ENCODE data around the gene PLCL1.
A peak's percentile ranks its signal among the peaks of the same experiment; 100 is the strongest.

Gene PLCL1

DNA sequence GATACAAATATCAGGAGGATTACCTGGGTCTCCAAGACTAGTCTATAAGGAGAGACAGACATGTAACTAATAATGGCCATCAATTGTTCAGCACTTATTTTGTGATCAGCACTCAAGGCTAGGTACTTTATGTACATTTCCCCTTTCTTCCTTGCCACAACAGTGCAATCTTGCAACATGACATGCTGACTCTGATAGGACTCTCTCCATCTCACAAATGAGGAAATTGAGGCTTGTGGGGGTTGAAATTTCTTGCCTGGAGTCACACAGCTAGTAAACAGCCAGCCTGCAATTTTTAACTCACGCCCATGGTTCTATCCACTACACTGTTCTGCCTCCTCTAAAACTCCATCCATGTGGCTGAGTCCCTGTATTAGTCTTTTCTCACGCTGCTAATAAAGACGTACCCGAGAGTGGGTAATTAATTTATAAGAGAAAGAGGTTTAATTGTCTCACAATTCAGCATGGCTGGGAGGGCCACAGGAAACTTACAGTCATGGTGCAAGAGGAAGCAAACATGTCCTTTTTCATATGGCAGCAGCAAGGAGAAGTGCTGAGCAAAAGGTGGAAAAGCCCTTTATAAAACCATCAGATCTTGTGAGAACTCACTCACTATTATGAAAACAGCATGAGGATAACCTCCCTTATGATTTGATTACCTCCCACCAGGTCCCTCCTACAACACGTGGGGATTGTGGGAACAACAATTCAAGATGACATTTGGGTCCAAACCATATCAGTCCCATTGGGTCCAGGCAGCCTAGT, 302.4 kb downstream of the PLCL1 start:
- ATAC-seq = no peak
- Mint-ChIP-seq H3K27me3 (no peaks in the 10 kb centered on the region), H3K9me3 (peaks cover 0 to 5% of the 10 kb centered on the region in 2 donors), H3K27ac (no peak overlapping the region), H3K4me3 (no peak overlapping the region), H3K4me1 (no peaks in the 10 kb centered on the region)
- DNase-seq = no peak

DNA sequence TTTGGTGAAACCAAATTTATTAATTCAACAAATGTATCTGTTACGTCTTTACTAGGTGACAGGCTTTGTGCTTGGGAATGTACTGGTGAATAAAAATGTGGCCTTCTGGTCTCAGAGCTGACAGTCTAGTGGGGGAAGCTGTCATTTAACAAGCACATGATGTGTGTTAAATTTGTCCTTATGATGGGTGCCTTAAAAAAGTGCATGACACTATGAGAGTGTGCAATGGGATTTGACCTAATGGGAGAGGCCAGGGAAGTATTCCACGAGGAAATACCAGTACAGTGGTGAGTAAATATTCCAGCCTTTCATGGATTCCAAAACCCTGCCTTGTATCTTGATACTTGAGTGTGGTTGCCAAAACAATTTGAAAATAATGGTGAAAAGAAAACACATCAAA, 308.9 kb downstream of the PLCL1 start:
- no peak overlapping the region for H3K27ac Mint-ChIP-seq
- H3K4me1 Mint-ChIP-seq = no peaks in the 10 kb centered on the region
- ATAC-seq (no peak), DNase-seq (no peak)
- H3K9me3 Mint-ChIP-seq = no peaks in the 10 kb centered on the region
- no peaks in the 10 kb centered on the region for H3K27me3 Mint-ChIP-seq
- no peak overlapping the region for H3K4me3 Mint-ChIP-seq

DNA sequence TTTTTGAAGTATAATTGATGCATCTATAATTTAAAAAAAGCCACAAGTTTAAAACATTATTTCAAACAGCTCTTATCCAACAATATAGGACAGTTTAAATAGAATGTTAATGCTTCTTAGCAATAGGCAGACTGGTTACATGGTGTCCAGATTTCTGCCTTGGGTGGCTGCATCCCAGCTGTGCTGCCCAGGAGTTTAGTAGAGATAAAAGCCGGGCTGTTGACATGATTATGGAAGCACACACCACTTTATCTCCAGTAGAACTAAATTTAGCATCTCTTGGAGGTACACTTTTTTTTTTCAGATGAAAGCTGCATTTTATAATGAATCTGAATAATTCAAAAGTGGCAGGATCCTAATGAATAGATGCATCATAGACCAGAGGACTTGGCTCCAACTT, 309.7 kb downstream of the PLCL1 start:
- Mint-ChIP-seq H3K4me3 (no peak overlapping the region), H3K4me1 (no peaks in the 10 kb centered on the region), H3K27ac (no peak overlapping the region), H3K9me3 (no peaks in the 10 kb centered on the region), H3K27me3 (no peaks in the 10 kb centered on the region)
- DNase-seq = no peak
- no peak for ATAC-seq

DNA sequence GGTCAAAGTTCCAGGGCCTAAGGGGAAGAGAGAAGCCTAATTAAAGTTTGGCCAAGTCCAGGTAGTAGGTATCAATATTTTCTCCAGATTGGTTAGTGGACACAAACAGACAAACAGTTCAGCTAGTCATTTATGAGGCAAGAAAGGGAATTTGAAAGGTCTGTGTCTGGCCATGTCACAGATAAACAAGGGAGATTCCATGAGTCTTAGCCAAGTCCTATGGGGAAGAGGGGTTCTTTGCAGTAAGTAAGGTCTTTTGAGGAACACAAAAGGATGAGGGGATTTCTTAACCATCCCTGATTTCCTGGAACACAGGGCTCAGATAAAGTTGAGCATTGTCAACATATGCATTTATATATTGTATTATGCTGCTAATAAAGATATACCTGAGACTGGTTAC, 310.8 kb downstream of the PLCL1 start:
- ATAC-seq (no peak), DNase-seq (no peak)
- H3K9me3 Mint-ChIP-seq = no peaks in the 10 kb centered on the region
- no peak overlapping the region for H3K4me3 Mint-ChIP-seq
- peak overlapping the region in 1 of 2 donors; percentile 80 for H3K27ac Mint-ChIP-seq
- no peaks in the 10 kb centered on the region for H3K4me1 Mint-ChIP-seq
- no peaks in the 10 kb centered on the region for H3K27me3 Mint-ChIP-seq

DNA sequence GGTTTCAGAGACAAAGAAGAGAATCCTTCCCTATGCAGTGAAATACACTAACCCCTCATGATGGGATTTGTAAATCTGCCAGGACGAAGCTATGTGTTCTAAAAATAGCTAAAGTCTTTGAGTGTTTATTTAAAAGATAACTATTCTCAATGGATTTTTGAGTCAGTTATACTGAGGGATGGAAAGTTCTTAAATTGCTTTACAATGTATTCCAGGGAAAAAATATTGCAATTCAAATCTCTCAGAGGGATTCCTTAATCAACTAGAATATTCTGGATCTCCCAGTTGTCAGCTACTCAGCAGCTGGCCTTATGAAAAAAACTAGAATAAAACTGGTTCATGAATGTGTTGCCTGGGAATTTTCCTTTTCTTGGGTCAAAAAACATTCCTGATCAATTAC, 312.4 kb downstream of the PLCL1 start:
- H3K27me3 Mint-ChIP-seq = no peaks in the 10 kb centered on the region
- no peak for DNase-seq
- H3K9me3 Mint-ChIP-seq = no peaks in the 10 kb centered on the region
- no peak for ATAC-seq
- no peak overlapping the region for H3K4me3 Mint-ChIP-seq
- H3K4me1 Mint-ChIP-seq = no peaks in the 10 kb centered on the region
- no peak overlapping the region for H3K27ac Mint-ChIP-seq

DNA sequence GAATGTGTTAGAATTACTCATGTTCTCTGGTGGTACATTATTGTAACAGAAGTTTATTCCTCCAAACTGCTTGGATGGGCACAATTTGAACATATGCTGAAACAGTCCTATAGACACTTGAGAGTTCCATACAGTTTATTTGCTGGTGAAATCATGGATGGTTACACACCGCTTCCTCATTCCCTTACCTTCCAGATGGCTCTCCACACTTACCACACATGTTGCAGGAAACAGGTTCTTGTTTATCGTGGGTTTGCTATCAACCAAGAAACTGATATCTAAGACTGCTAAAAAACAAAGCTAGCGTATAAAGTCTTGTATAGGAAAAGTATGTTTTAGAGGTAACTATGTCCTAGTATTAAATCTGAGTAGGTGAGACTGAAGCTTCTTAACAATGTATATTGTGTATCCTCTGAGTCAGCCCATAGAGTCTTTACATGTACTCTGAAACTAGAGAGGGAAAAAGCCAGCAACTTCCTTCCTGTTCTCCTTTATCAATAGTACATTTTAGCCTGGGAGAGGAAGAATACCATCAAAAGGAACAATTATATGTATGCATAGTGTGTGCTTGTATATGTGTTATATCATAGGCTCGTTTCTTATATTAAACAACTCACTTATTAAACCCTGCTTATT, 313.1 kb downstream of the PLCL1 start:
- H3K4me3 Mint-ChIP-seq = no peak overlapping the region
- H3K27me3 Mint-ChIP-seq = no peaks in the 10 kb centered on the region
- DNase-seq (no peak), ATAC-seq (no peak)
- H3K9me3 Mint-ChIP-seq = no peaks in the 10 kb centered on the region
- H3K27ac Mint-ChIP-seq = no peak overlapping the region
- no peaks in the 10 kb centered on the region for H3K4me1 Mint-ChIP-seq

DNA sequence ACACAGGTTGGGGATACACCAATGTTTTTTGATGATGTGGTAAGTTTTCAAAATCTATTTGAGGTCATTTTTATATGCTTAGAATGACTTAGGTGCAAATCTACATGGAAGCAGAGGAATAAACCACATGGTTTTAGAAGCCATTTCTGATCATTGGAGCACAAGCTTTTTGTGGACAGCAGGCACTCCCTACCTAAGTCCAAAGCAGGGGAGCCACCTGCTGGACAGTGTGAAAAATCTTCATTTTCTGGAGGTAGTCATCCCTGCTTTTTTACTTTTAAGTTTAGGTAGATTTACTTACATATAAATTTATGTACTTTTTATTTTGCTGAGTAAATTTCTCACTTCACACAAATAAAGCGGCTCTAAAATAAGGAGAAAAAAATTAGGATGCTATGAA, 323.2 kb downstream of the PLCL1 start:
- no peak overlapping the region for H3K27ac Mint-ChIP-seq
- no peak overlapping the region for H3K4me3 Mint-ChIP-seq
- no peaks in the 10 kb centered on the region for H3K4me1 Mint-ChIP-seq
- H3K27me3 Mint-ChIP-seq = no peaks in the 10 kb centered on the region
- H3K9me3 Mint-ChIP-seq = no peaks in the 10 kb centered on the region
- peak; percentile 30 to 45 for DNase-seq
- peak; percentile 74 for ATAC-seq

DNA sequence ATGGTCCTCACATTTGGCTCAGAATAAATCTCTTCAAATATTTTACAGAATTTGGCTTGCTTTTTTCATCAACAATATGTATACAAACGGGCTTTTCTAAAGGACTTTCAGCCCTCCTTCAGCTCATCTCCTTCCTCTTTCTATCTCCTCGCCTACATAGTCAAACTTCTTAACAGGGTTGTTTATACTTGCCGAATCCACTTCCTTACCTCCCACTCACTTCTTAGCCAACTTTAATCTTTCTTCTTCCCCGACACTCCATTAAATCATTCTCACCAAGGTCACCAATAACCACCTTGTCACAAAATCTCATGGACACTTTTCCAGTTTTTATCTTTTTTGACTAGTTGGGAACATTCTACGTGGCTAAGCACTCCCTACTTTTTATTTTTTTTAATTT, 325.2 kb downstream of the PLCL1 start:
- Mint-ChIP-seq H3K9me3 (no peaks in the 10 kb centered on the region), H3K4me1 (no peaks in the 10 kb centered on the region), H3K27me3 (no peaks in the 10 kb centered on the region)

DNA sequence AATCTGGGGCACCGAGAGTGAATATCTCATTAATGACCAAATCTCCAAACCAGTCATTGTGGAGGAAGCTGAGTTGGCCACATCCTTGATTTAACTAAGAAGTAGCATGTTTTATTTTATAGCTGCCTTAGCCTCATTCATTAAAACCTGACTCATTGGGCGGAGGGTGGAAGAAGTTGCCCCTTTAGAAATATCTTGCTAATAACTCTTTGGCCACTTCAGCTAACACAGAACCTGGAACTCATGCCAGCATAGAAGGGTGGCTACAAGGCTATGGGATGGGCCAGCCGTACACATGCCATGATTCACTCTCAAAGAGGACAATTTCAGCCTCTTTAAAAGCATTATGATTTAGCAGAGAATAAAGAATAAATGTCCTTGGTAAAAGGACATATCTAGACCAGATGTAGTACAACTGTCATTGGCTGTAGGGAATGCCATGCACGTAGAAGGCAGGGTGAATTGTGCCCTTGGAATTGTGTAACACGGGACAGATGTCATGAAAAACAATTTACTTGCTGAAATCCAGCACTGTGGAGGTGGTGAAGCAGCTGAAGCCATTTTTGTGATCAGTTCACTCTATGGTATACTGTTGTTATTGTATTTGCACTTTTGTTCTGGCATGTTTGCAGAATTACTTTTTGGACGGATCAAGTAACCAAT, 330.0 kb downstream of the PLCL1 start:
- DNase-seq = no peak
- no peaks in the 10 kb centered on the region for H3K4me1 Mint-ChIP-seq
- H3K27ac Mint-ChIP-seq = no peak overlapping the region
- no peak overlapping the region for H3K4me3 Mint-ChIP-seq
- no peak for ATAC-seq
- H3K27me3 Mint-ChIP-seq = no peaks in the 10 kb centered on the region
- H3K9me3 Mint-ChIP-seq = peaks cover 0 to 7% of the 10 kb centered on the region in 2 donors

More for the DNA sequence above, 325.2 kb downstream of the PLCL1 start:
- DNase-seq = no peak
- Mint-ChIP-seq H3K4me3 (no peak overlapping the region), H3K27ac (no peak overlapping the region)
- no peak for ATAC-seq

DNA sequence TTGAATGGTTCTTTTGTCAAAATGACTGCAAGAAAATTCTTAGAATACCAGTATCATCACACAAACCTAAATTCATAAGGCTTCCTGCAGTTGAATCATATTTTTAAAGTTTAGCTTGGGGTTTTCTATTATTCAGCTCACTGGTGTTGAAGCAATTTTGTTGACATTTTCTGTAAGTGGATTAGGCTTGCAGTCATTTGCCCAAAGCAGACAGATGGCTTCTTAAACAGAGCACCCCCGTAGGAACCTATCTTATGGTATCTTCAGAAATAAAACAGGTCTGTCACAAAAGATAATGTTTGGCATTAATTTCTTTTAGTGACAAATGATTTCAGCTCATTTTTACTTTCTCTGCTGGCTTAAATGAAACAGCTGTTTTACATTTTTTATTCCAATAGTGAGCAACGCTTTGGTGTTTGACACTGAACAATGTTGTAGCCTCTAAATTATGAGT, 331.1 kb downstream of the PLCL1 start:
- no peak overlapping the region for H3K4me3 Mint-ChIP-seq
- no peak for DNase-seq
- H3K27me3 Mint-ChIP-seq = no peaks in the 10 kb centered on the region
- peaks cover 0 to 7% of the 10 kb centered on the region in 2 donors for H3K9me3 Mint-ChIP-seq
- H3K4me1 Mint-ChIP-seq = no peaks in the 10 kb centered on the region
- no peak for ATAC-seq
- H3K27ac Mint-ChIP-seq = no peak overlapping the region

DNA sequence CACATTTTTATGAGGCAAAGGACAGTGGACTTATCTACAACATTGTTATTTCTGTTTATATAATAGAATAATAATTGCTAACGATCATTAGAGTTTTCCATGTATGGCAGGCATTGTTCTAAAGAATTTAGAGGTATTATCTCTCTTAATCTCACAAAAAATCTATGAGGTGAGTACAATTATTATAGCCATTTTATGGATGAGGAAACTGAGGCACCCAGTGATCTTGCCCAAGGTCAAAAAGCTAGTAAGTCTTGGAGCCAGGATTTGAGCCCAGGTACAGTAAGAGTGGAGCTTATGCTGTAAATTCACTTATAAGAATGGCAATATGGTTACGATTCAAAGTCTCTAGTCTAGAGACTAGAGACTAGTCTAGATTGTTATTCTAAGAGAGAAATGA, 331.7 kb downstream of the PLCL1 start:
- H3K27ac Mint-ChIP-seq = no peak overlapping the region
- ATAC-seq = no peak

DNA sequence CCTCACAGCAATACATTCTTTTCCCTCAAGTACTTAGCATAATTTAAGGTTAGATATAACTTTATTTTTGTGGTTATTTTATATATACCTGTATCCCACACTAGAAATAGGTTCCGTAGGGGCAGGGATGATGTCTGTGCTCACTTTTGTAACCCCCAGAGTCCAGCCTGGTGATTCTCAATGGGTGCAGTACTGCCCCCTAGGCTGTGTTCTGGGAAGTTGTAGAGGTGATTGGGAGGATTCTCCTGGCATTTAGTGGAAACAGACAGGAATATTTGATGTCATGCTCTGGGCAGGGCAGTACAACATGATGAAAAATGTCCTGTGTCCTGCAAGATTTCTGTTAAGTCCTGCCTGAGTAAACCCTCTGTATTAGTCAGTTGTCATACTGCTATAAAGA, 333.3 kb downstream of the PLCL1 start:
- peak overlapping the region in 1 of 2 donors; percentile 92 for H3K27ac Mint-ChIP-seq

More for the DNA sequence above, 331.7 kb downstream of the PLCL1 start:
- Mint-ChIP-seq H3K27me3 (no peaks in the 10 kb centered on the region), H3K9me3 (peaks cover 0 to 7% of the 10 kb centered on the region in 2 donors), H3K4me3 (no peak overlapping the region), H3K4me1 (no peaks in the 10 kb centered on the region)
- no peak for DNase-seq

DNA sequence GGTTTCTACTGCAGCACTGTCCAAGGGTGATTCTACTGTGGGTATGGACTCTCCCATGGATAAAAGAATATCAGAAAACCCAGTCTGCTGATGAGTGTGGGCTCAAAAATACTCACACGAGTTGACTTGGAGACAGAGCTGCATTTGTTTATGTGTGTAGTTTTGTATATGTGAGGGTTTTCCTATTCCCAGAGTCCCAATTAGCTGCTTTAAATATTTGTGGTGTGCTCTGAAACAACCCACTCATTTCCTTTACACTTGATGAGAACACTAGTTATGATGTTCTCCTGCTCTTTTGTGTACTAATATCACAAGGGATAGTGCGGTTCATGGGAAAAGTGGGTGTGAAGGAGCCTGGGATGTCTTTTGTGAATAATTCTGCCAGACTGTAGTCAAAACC, 337.3 kb downstream of the PLCL1 start:
- H3K9me3 Mint-ChIP-seq = peaks cover 0 to 7% of the 10 kb centered on the region in 2 donors
- H3K4me3 Mint-ChIP-seq = no peak overlapping the region
- no peaks in the 10 kb centered on the region for H3K4me1 Mint-ChIP-seq
- no peaks in the 10 kb centered on the region for H3K27me3 Mint-ChIP-seq
- no peak overlapping the region for H3K27ac Mint-ChIP-seq
- DNase-seq (no peak), ATAC-seq (no peak)

More for the DNA sequence above, 333.3 kb downstream of the PLCL1 start:
- no peaks in the 10 kb centered on the region for H3K4me1 Mint-ChIP-seq
- ATAC-seq (no peak), DNase-seq (no peak)
- H3K4me3 Mint-ChIP-seq = no peak overlapping the region
- peaks cover 0 to 7% of the 10 kb centered on the region in 2 donors for H3K9me3 Mint-ChIP-seq
- no peaks in the 10 kb centered on the region for H3K27me3 Mint-ChIP-seq

DNA sequence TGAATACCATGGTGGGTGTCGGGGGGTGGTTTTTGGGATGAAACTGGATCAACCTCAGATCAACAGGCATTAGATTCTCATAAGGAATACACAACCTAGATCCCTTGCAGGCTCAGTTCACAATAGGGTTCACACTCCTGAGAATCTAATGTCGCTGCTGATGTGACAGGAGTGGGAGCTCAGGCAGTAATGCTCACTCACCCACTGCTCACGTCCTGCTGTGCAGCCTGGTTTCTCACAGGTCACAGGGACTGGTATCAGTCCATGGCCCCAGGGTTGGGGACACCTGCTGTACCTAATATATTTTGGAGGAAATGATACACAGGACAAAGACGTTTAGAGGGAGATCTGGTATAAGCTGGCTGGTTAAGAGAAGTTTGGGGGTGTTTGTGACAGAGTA, 338.8 kb downstream of the PLCL1 start:
- Mint-ChIP-seq H3K27ac (no peak overlapping the region), H3K27me3 (no peaks in the 10 kb centered on the region), H3K9me3 (peaks cover 0 to 2% of the 10 kb centered on the region in 2 donors), H3K4me3 (no peak overlapping the region), H3K4me1 (no peaks in the 10 kb centered on the region)
- ATAC-seq = no peak
- no peak for DNase-seq

DNA sequence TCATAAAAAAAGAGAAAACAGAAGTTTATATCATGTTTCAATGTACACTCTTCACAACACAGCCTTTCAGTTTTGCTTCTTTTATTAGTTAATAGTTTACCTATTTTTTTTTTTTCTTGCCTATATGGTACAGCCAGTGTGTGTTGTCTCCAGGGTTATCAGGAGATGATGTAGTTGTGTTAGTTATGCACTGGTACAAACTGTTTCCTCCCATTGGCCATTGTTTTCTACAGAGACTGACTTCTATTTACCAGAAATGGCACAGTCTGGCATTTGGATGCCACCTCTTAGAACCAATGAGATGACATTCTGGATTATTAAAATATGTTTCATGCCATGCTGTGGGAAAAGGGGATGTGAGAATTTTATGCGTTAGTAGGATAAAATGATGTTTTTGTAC, 339.4 kb downstream of the PLCL1 start:
- no peaks in the 10 kb centered on the region for H3K27me3 Mint-ChIP-seq
- H3K27ac Mint-ChIP-seq = no peak overlapping the region
- H3K4me3 Mint-ChIP-seq = no peak overlapping the region
- no peaks in the 10 kb centered on the region for H3K9me3 Mint-ChIP-seq
- DNase-seq (no peak), ATAC-seq (no peak)
- H3K4me1 Mint-ChIP-seq = no peaks in the 10 kb centered on the region

DNA sequence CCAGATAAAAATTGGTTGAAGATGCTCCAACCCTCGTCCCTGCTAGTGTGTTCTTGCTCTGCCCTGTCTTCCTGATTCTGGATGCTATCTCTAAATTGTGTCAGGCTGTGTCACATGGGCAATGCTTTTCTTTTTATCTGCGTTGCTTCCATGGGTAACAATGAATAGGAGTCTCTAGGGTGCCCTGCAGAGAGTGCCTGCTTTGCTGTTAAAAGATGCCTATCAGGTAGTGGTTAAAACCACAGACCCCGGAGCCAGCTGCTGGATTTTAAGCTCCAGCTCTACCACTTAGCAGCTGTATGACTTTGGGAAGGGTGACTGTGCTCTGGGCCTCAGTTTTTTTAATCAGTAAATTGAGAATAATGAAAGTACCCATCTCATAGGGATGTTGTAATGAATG, 340.3 kb downstream of the PLCL1 start:
- H3K27me3 Mint-ChIP-seq = no peaks in the 10 kb centered on the region
- DNase-seq = no peak
- no peak overlapping the region for H3K27ac Mint-ChIP-seq
- H3K9me3 Mint-ChIP-seq = no peaks in the 10 kb centered on the region
- no peak for ATAC-seq
- H3K4me3 Mint-ChIP-seq = no peak overlapping the region
- no peaks in the 10 kb centered on the region for H3K4me1 Mint-ChIP-seq

Data from stimulated activated naive CD8-positive, alpha-beta T cell treated with anti-CD3 and anti-CD28 coated beads, Interleukin-15, amount 100 ng/mL, for 72 hours (primary cell).